Calu3 (cell line): Measurements from ENCODE around the gene TCFL5. TPM values are rescaled to one million over a fixed set of nuclear protein-coding genes. Genes with fewer than 3 reads are reported as not detected.
A peak's percentile ranks its signal among the peaks of the same experiment; 100 is the strongest.

ENCODE experiments used
- BruUV-seq: library from RNA; stranded (reverse); fragments of 400-500 nt; replicated peaks from 2 replicates; lab custom pipeline; 2021; lab: Mats Ljungman, UMichigan
- CTCF ChIA-PET: fragments of 300-600 bp; sonication (Branson Sonifier 250); formaldehyde crosslinking; loops from one replicate; lab custom pipeline; 2022; ENCODE audit warnings: antibody characterized with exemption; lab: Charles Lee
- DNase-seq: peaks from one replicate; pipeline ENCODE4 v3.0.0; 2022
- H3K27ac Mint-ChIP-seq: one replicate; pipeline ENCODE4 v1.8.0; 2022; ENCODE audit warnings: mixed read lengths; ENCODE audit not compliant: unreplicated experiment
- H3K27me3 Mint-ChIP-seq: one replicate; pipeline ENCODE4 v1.8.0; 2022; ENCODE audit warnings: mixed read lengths; ENCODE audit not compliant: unreplicated experiment
- H3K36me3 Mint-ChIP-seq: one replicate; pipeline ENCODE4 v1.8.0; 2022; ENCODE audit warnings: mild to moderate bottlenecking, moderate library complexity, mixed read lengths; ENCODE audit not compliant: insufficient read depth, unreplicated experiment
- H3K4me1 Mint-ChIP-seq: one replicate; pipeline ENCODE4 v1.8.0; 2022; ENCODE audit warnings: mild to moderate bottlenecking, low read depth, mixed read lengths; ENCODE audit not compliant: unreplicated experiment
- H3K4me3 Mint-ChIP-seq: one replicate; pipeline ENCODE4 v1.8.0; 2022; ENCODE audit warnings: mild to moderate bottlenecking, low read depth, moderate library complexity, mixed read lengths; ENCODE audit not compliant: unreplicated experiment
- H3K9me3 Mint-ChIP-seq: one replicate; pipeline ENCODE4 v1.8.0; 2022; ENCODE audit warnings: low read depth, mixed read lengths; ENCODE audit not compliant: unreplicated experiment
- CTCF ChIP-seq: fragments of 200-600 bp; IDR thresholded peaks from one replicate; pipeline ENCODE4 v1.8.0; 2022; ENCODE audit warnings: antibody characterized with exemption; ENCODE audit not compliant: unreplicated experiment
- intact Hi-C: fragments of 100-400 bp; cut with micrococcal nuclease; formaldehyde crosslinking; loops from one replicate; pipeline ENCODE4 v1.10.0; 2022; ENCODE audit not compliant: unreplicated experiment
- total RNA-seq: library from RNA; stranded (reverse); gene quantifications from 2 replicates; pipeline ENCODE4 v1.2.3, GENCODE V29; 2022

The TCFL5 gene
- total RNA-seq, 1 experiment from 2014 or later: 22.3 TPM

GRCh38 chr20:62905536-62906117, 44.0 kb upstream of the TCFL5 start:
- H3K9me3 Mint-ChIP-seq: no peaks in the 10 kb centered on the region
- intact Hi-C loops: no loop called here
- DNase-seq: no peak
- TF ChIP-seq CTCF: no peak
- no TSS peak for BruUV-seq
- peaks cover 97% of the 10 kb centered on the region for H3K36me3 Mint-ChIP-seq
- peaks cover 10% of the 10 kb centered on the region for H3K4me1 Mint-ChIP-seq
- no peak overlapping the region for H3K27ac Mint-ChIP-seq
- H3K27me3 Mint-ChIP-seq: no peaks in the 10 kb centered on the region
- no peak overlapping the region for H3K4me3 Mint-ChIP-seq
- CTCF ChIA-PET: no interaction called here

DNA sequence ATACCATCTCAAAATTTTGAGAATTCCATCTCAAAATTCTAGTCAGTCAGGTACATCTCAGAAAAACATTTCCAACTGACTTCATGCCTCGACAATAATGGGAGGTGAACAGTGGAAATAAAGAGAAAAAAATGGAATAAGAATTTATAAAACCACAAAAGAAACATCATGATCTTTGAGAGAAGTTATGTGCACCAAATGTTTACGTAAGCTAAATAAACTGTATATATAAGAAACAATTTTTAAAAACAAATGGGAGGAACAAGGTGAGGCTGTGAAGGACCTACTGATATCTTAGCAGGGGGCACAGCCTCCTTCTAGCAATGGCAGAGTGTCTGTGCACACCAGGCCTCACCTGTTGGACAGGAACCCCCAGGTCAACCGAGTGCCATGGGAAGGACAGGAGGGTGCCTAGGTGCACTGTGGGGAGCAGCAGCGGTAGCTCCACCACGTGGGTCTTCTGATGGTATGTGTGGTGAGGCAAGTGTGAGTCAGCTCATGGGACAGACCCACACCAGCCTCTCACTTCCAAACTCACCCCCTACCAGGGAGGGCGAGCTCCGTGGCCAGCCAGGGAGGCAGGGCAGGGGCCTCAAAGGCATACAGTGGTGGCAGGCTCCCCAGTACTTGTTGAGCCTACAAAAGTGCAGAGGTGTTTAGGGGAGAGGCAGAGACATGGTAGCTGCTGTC, 41.4 kb upstream of the TCFL5 start:
- Mint-ChIP-seq H3K4me3 (no peak overlapping the region), H3K36me3 (peaks cover 99% of the 10 kb centered on the region), H3K4me1 (peaks cover 19% of the 10 kb centered on the region), H3K27ac (no peak overlapping the region), H3K27me3 (no peaks in the 10 kb centered on the region), H3K9me3 (no peaks in the 10 kb centered on the region)
- no TSS peak for BruUV-seq
- no peak for TF ChIP-seq CTCF
- no peak for DNase-seq
- CTCF ChIA-PET: interaction anchor here (1.1 to 2.1 kb wide), 2 partner anchors 9 to 69 kb away, joined by 3 to 5 read pairs; no protein-coding TSS in a partner anchor
- intact Hi-C loops: no loop called here

DNA sequence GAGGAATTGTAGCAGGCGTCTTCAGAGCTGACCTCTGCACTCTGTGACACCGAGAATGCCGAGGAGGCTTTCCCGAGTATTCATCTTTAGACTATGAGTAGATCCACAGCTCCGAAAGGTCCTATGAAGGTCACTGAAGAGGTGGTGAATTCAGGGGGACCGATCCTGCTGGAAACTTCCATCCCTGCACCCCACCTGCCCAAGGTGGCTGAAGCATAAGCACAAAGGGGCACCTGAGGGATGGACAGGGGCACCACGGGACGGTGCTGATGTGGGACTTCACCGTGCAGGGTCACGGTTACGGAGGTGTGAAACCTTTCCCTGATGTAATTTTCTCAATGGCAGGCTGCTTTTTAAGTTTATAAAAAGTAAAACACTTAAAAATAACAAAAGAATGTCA, 40.3 kb upstream of the TCFL5 start:
- Mint-ChIP-seq H3K4me1 (peaks cover 19% of the 10 kb centered on the region), H3K9me3 (no peaks in the 10 kb centered on the region), H3K27me3 (no peaks in the 10 kb centered on the region), H3K36me3 (peaks cover 94% of the 10 kb centered on the region), H3K27ac (no peak overlapping the region), H3K4me3 (no peak overlapping the region)
- CTCF ChIA-PET: interaction anchor here (0.6 to 2.1 kb wide), 6 partner anchors 12 to 107 kb away, joined by 3 to 5 read pairs (median 4); no protein-coding TSS in a partner anchor
- no peak for TF ChIP-seq CTCF
- no TSS peak for BruUV-seq
- intact Hi-C loops: loop anchor here (2.0 kb wide), 1 partner anchor 23 kb away; no protein-coding TSS in a partner anchor
- DNase-seq: no peak

DNA sequence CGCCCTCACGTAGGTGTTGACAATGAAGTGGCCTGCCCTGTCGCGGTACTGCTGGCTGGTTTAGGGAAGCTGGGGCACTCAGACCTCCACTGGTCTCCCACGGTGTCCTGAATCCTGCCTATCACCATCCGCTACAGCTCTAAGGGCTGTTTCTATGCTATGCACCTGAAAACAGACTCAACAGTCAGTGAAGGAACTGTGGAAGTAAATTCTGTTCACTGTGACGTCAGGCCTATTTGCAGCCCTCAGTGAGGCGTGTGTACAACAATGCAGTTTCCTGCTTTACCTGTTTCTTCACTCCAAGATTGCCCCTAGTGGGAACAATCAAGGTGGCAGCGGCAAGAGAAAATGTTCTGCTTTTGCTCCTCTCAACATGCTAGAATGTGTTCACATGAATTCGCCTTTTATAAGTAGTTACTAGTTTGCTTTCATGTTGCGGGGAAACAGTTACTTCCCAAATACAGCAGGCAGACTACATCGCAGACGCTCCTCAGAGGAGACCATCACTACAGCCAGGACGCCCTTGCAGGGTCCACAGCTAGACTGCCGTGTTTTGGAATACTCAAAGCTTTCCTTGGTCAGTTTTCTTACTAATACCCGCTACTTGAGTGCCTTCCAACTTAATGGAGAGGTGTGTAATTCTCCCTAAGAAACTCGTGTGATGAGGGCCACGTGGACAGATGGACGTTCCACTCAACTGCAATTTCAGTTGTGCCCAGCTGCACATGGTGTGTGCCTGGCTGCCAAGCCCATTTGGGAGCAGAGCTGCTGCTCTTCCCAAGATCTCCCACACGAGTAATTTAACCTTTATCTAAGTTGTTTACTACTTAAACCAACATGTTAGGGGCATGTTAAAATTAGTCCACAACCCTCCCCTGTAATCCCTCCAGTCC, 39.3 kb upstream of the TCFL5 start:
- CTCF ChIA-PET: interaction anchor here (0.5 to 1.7 kb wide), 10 partner anchors 13 to 401 kb away, joined by 3 to 5 read pairs (median 4); no protein-coding TSS in a partner anchor
- intact Hi-C loops: loop anchor here (2.0 kb wide), 1 partner anchor 24 kb away; no protein-coding TSS in a partner anchor
- H3K36me3 Mint-ChIP-seq: peaks cover 94% of the 10 kb centered on the region
- H3K9me3 Mint-ChIP-seq: no peaks in the 10 kb centered on the region
- no peak for TF ChIP-seq CTCF
- peak overlapping the region; percentile 18 for H3K4me3 Mint-ChIP-seq
- BruUV-seq: no TSS peak
- peak overlapping the region; percentile 82 for H3K27ac Mint-ChIP-seq
- H3K27me3 Mint-ChIP-seq: no peaks in the 10 kb centered on the region
- H3K4me1 Mint-ChIP-seq: peaks cover 19% of the 10 kb centered on the region
- peak; percentile 72 for DNase-seq
